ENCODE measurements around the gene C1orf198.

C1orf198 gene

GRCh38 chr1:230867903-230868735 lies at the start of gene C1orf198:
TSS of gene C1orf198 (minus strand) at chr1:230868521. CDS start at chr1:230868512, 9 bp downstream.
- peak; percentile 72 to 81 for DNase-seq

- peak; percentile 66 to 76 for DNase-seq
Observed at GRCh38 chr1:230917284-230918135, 49.2 kb upstream of the C1orf198 start.

- DNase-seq: no peak
Observed at GRCh38 chr1:230916587-230917283, 48.4 kb upstream of the C1orf198 start.

- no peak for DNase-seq
Observed at GRCh38 chr1:230915078-230915477, 46.8 kb upstream of the C1orf198 start.

- DNase-seq: no peak
Observed at GRCh38 chr1:230913496-230913895, 45.2 kb upstream of the C1orf198 start.

- no peak for DNase-seq
Observed at GRCh38 chr1:230910755-230911117, 42.4 kb upstream of the C1orf198 start.

- no peak for DNase-seq
Observed at GRCh38 chr1:230909974-230910754, 41.8 kb upstream of the C1orf198 start.

GRCh38 chr1:230907472-230908205 lies 39.3 kb upstream of the C1orf198 start:
- DNase-seq: no peak

GRCh38 chr1:230906226-230906625 lies 37.9 kb upstream of the C1orf198 start:
- no peak for DNase-seq

GRCh38 chr1:230905733-230906132 lies 37.4 kb upstream of the C1orf198 start:
- no peak for DNase-seq

- DNase-seq: no peak
Observed at GRCh38 chr1:230902349-230902923, 34.1 kb upstream of the C1orf198 start.

- DNase-seq: no peak
Observed at GRCh38 chr1:230901671-230902070, 33.4 kb upstream of the C1orf198 start.

GRCh38 chr1:230900984-230901383 lies 32.7 kb upstream of the C1orf198 start:
- no peak for DNase-seq

GRCh38 chr1:230899841-230900251 lies 31.5 kb upstream of the C1orf198 start:
- DNase-seq: no peak

GRCh38 chr1:230898748-230899147 lies 30.4 kb upstream of the C1orf198 start:
- no peak for DNase-seq

- DNase-seq: no peak
Observed at GRCh38 chr1:230898144-230898543, 29.8 kb upstream of the C1orf198 start.

GRCh38 chr1:230896779-230897178 lies 28.5 kb upstream of the C1orf198 start:
- no peak for DNase-seq

GRCh38 chr1:230895452-230895851 lies 27.1 kb upstream of the C1orf198 start:
- no peak for DNase-seq

- no peak for DNase-seq
Observed at GRCh38 chr1:230894664-230895063, 26.3 kb upstream of the C1orf198 start.

- no peak for DNase-seq
Observed at GRCh38 chr1:230894032-230894431, 25.7 kb upstream of the C1orf198 start.

GRCh38 chr1:230892018-230892491 lies 23.7 kb upstream of the C1orf198 start:
- DNase-seq: no peak

Measured in CD4-positive, alpha-beta T cell treated with Interleukin-1 beta for 1 hour (primary cell).